LNCaP clone FGC (cell line): ENCODE results near the gene LRRC3B.

Source experiments
- DNase-seq: peaks from one replicate; pipeline ENCODE4 v3.0.0-alpha.2; 2011; ENCODE audit warnings: low read depth
- H3K4me3 ChIP-seq: 2 replicates; pipeline ENCODE4 v1.5.1; 2011; ENCODE audit warnings: mild to moderate bottlenecking, low read depth, low read length, control low read depth
- TF ChIP-seq, protein P1 (sequence below): IDR thresholded peaks from 2 replicates; pipeline ENCODE4 v1.5.1; 2012; ENCODE audit warnings: mild to moderate bottlenecking; ENCODE audit not compliant: control insufficient read depth, insufficient read depth; ENCODE audit errors: extremely low read depth

LRRC3B gene, protein sequence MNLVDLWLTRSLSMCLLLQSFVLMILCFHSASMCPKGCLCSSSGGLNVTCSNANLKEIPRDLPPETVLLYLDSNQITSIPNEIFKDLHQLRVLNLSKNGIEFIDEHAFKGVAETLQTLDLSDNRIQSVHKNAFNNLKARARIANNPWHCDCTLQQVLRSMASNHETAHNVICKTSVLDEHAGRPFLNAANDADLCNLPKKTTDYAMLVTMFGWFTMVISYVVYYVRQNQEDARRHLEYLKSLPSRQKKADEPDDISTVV

DNA sequence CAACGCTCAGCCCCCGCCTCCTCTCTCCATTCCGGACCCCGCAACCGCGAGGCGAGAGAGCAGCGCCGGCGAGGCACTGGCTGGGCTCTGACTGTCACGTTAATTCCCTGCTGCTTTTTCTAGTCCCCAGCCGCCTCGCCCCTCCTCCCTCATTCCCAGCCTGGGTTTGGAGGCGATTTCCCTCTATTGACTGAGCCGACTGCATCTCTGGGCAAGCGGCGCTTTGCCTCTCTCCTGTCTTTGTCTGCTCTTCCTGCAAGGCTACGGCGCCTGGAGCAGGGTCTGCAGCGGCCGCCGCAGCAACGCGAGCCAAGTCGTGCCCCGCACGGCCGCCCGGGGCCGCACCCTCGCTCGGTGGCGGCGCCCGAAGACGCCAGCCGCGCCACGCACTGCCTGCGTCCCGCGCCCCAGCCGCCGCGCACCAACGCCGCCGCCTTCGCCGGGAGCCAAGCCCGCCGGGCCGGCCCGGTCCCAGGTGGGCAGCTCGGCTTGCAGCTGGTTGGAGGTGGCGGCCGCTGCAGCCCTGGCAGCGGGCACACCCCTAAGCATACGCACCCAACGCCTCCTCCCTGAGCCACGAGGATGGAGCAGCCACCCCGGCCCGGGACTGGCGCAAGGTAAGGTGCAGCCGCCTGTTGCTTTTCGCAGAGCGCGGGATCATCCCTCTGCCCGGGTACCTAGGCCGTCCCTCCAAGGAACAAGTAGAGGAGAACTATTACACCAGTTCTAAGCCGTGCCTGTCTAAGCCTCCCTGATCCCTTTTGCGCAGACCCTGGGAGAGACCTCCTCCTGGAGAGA, at the start of gene LRRC3B:
TSS of gene LRRC3B (plus strand) at position 152 of the 798 bp plus-strand sequence. CDS start 86,901 bp downstream, outside the sequence.
- no peak for DNase-seq
- TF ChIP-seq, protein P1, sequence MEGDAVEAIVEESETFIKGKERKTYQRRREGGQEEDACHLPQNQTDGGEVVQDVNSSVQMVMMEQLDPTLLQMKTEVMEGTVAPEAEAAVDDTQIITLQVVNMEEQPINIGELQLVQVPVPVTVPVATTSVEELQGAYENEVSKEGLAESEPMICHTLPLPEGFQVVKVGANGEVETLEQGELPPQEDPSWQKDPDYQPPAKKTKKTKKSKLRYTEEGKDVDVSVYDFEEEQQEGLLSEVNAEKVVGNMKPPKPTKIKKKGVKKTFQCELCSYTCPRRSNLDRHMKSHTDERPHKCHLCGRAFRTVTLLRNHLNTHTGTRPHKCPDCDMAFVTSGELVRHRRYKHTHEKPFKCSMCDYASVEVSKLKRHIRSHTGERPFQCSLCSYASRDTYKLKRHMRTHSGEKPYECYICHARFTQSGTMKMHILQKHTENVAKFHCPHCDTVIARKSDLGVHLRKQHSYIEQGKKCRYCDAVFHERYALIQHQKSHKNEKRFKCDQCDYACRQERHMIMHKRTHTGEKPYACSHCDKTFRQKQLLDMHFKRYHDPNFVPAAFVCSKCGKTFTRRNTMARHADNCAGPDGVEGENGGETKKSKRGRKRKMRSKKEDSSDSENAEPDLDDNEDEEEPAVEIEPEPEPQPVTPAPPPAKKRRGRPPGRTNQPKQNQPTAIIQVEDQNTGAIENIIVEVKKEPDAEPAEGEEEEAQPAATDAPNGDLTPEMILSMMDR, result no peak
- no peak within 1 kb of the TSS for H3K4me3 ChIP-seq

DNA sequence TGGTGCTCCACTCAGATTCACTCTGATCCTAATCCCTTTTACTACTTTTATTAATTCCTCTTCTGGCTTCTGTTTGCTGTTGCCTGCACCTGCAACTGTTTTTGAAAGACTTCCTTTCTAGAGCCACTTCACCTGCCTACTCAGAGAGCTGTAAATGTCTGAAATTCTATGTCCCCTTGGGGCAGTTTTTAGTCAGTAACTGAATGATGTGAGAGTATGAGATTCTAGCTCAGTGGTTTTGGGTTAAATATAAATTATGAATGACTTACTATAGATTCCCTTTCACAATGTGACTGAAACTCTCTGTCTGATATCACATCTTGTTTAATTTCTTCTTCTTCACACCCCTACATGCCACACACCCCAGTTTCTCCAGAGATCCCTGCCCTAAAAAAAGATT, 47.8 kb upstream of the LRRC3B start:
- H3K4me3 ChIP-seq, result no peak overlapping the region
- DNase-seq, result no peak
- TF ChIP-seq, protein P1, result no peak

DNA sequence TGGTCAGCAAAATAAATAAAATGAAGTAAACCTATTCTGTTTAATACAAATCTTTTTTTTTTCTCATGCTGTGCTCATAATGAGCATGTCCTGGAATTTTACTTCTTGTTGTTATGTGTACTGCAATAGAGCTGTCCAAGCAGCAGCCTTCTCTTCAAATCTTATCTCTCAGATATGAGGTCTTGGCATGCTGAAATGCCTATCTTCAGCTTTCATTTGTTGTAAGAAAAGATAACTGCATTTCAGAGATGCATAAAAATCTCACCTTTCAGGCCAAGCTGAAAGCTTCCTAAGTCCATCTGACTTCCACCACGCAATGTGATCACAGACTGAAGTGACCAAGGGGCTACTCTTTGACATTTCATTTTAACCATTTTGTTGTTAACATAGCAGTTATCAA, 43.5 kb upstream of the LRRC3B start:
- no peak overlapping the region for H3K4me3 ChIP-seq
- no peak for DNase-seq
- TF ChIP-seq, protein P1, result no peak

DNA sequence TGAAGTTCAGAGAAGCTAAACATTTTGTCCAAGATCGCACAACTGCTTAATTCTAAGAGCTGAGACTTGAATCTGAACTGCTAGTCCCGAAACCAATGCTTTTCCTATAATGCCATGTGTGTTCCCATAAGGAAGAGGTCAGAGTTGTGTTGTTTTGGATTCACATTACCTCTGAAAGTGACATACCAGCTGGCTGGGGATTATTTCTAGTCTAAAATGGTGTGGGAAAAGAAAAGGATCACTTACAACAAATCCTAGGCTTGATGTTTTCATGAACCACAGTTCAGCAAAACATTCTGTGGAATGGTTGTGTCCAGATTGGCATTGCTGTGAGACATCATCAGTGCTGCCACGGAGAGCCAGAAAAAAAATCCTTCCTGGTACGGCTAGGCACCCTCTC, 35.0 kb upstream of the LRRC3B start:
- TF ChIP-seq, protein P1, result no peak
- no peak overlapping the region for H3K4me3 ChIP-seq
- DNase-seq, result no peak

DNA sequence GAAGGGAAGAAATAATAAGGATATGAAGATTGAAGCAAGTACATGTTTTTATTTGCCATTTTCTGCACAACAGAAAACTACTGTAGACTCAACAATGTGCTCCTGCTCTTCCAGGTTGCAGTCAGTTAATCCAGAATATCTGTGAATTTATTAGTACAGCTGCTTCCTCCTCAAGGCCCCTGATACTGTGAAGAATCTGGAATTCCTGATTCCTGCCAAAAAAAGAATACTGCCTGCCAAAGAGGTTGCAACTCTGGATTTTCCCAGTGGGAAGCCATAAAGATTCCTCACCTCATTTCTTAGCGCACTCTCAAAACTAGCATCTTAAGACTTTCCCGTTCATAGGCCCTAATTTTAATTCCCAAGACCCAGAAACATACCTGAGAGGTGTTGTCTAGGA, 33.6 kb upstream of the LRRC3B start:
- no peak for DNase-seq
- TF ChIP-seq, protein P1, result no peak
- no peak overlapping the region for H3K4me3 ChIP-seq

DNA sequence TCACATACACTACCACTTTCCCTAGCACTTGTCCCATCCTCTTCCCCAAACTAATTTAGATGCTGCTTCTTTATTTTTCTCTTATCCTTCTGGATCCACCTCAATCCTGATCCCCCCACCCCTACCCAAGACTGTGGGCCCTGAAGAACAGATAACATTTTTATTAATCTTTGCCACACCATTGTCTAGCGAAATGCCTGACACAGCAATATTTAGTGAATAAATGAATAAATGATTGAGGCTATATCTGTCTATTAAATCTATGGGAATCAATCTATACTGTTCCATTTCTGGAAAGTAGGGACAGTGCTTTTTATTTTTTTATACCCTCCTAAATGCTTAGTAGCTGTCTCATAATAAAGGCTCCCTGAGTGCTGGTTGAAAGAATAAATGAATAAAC, 32.9 kb upstream of the LRRC3B start:
- DNase-seq, result no peak
- TF ChIP-seq, protein P1, result no peak
- H3K4me3 ChIP-seq, result no peak overlapping the region
